ENCODE data around the gene TRMT2A.

The TRMT2A gene

GRCh38 chr22:20129747-20130014, 12.7 kb upstream of the TRMT2A start:
- H3K4me3 ChIP-seq, result no peak overlapping the region
- no peak overlapping the region for H3K27ac ChIP-seq
- no peak for DNase-seq (ENCODE audit: low spot score)
- TF ChIP-seq CTCF (IDR thresholded peaks at IDR 0.05), result no peak

- H3K27ac ChIP-seq, result peak overlapping the region in 1 of 2 donors; percentile 5
- H3K4me3 ChIP-seq, result no peak overlapping the region
- no peak for DNase-seq (ENCODE audit: low spot score)
- TF ChIP-seq CTCF (IDR thresholded peaks at IDR 0.05), result no peak
These were observed 12.1 kb upstream of the TRMT2A start for GRCh38 chr22:20128902-20129746.

GRCh38 chr22:20128619-20128901, 11.5 kb upstream of the TRMT2A start:
- DNase-seq (ENCODE audit: low spot score), result no peak

GRCh38 chr22:20127869-20128618, 11.0 kb upstream of the TRMT2A start:
- no peak overlapping the region for H3K27ac ChIP-seq
- no peak for TF ChIP-seq CTCF (IDR thresholded peaks at IDR 0.05)
- H3K4me3 ChIP-seq, result no peak overlapping the region

More at GRCh38 chr22:20128619-20128901, 11.5 kb upstream of the TRMT2A start:
- Histone ChIP-seq H3K27ac (no peak overlapping the region), H3K4me3 (no peak overlapping the region)
- TF ChIP-seq CTCF (IDR thresholded peaks at IDR 0.05), result no peak

GRCh38 chr22:20127318-20127868, 10.4 kb upstream of the TRMT2A start:
- no peak for DNase-seq (ENCODE audit: low spot score)
- Histone ChIP-seq H3K4me3 (no peak overlapping the region), H3K27ac (no peak overlapping the region)
- no peak for TF ChIP-seq CTCF (IDR thresholded peaks at IDR 0.05)

More at GRCh38 chr22:20127869-20128618, 11.0 kb upstream of the TRMT2A start:
- no peak for DNase-seq (ENCODE audit: low spot score)

- no peak for DNase-seq (ENCODE audit: low spot score)
- Histone ChIP-seq H3K27ac (no peak overlapping the region), H3K4me3 (no peak overlapping the region)
- no peak for TF ChIP-seq CTCF (IDR thresholded peaks at IDR 0.05)
These were observed 9.4 kb upstream of the TRMT2A start for GRCh38 chr22:20126284-20127029.

All from coronary artery (tissue), 2 donors.